Cerebellar cortex (tissue), 1 donor: ENCODE results near the gene DUSP22.

Source experiments
- DNase-seq: peaks from one replicate; pipeline ENCODE4 v3.0.0-alpha.2; 2015; ENCODE audit warnings: low spot score

Gene DUSP22

DNA sequence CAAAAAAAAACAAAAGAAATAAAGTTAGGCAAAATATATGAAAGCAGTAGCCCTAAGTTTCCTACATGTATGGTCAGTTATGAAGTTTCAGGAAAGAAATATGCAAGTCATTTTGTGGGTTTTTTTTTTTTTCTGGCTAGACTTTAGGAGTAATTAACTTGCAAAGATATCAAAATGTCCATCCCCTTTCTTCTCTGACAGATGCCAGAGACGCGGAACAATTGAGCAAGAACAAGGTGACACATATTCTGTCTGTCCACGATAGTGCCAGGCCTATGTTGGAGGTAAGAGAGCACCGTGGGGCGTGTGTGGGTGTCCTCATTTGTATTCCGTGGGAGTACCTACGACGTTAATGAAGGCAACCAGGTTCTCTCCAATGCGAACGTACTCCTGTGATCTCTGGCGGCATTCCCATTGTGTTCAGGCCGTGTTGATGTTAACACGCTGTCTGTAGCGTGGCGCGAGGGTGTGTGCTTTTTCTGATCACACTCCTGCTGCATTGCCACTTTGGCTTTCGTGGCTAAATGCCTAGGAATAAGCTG, 19.5 kb downstream of the DUSP22 start:
- DNase-seq: no peak

DNA sequence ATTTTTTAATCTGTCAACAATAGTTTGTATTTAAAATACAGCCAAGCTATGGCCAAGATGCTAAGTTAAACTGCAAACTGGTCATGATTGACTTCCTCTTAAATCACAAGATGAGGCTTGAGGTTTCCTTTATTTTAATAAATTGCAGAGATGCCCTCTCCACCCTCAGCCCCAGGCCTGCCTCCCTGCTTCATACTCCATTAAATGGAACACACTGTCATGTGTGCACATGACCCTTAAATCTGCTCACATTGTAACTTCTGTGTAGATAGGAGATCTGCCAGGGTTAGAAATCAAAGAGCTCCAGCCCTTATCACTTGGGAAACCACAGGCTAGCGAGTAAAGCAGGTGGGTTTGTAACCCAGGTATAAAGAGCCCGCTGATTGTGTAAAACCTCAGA, 20.8 kb downstream of the DUSP22 start:
- no peak for DNase-seq

DNA sequence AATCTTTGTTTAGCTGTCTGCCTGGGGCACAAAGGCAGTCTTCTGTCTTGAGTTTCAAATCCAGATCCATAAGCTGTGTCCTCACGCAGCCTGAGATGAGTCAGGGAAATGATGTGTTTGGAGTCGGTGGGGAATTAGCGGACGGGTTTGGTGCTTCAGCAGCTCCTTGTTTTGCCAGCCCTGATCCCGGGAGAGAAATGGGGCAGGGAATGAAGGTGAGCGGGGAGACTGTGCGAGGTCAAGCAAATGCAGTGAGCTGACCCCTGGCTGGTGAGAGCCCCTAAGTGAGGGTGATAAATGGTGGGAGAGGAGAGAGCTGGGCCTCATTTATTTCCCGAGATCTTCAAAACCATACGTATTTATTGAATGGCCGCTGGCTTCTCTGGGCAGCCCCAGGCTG, 21.6 kb downstream of the DUSP22 start:
- no peak for DNase-seq

DNA sequence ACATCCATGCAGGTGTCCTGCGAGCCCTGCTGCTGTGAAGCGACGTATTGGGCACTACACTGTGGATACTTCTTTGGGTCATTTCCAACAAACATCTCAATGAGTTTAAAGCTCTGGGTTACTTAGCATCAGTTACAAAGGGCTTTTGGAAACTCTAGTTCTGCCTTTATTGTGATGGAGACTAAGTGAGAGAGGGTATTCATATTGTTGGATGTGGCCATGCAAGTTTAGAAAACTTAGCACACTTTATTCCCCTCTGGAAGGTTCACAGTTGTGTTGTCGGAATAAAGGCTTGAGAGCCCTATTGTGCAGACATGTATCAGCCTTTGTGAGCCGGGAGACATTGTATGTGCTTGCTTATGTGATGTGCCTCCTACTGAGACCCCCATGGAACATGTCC, 22.1 kb downstream of the DUSP22 start:
- DNase-seq: no peak

DNA sequence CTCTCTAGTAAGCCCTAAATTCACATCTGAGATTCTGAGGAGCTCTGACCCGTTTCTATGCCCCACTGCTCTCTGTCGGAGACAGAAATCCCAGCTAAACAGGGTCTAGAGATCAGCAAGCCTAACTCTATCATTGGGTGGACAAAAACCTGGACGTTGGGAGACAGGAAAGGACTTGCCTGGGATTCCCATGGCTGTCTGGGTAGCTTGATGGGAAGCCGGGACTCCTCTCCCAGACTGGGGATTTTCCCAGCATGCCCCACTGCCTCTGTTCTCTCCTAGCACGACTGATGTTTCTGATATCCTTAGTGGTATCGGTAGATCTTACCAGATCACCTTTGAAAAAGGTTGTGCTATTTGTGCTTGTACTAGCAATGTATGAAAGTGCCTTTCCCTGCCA, 22.9 kb downstream of the DUSP22 start:
- no peak for DNase-seq

DNA sequence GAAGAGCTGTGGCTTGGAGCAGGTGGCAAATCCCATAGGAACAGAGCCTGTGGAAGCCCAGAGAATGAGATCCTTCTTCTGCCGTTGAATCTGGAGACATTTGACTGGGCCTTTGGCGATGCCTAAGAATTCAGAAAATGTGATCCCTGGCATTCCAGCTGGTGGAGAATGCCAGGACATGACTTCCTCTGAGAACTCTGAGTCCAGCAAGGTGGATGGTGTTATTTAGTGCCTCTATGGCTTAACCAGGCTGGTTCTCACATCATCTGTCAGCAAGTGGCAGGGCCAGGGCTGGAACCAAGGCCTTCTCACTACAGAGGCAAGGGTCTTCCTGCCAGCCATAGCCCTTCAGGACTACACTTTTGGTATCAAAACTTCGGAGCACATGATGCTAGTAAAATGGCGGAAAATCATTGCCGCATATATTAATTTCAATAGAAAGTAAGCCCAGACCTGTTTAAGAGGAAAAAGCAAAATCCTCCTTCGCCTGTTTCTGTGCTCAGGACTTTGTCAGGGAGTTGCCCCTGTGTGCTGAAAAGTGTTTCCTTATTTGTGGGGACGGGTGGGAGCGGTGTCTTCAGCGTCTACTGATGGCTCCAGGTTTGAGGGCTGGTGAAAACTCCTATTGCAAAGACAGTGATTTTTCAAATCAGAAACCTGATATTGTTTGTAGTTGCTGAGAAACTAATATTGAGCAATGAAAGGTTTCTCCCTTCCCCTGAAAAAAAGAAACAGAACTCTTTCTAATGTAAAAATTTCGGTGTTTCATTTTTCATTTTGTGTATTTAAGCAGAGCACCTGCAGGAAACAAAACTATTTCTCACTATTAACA, 23.9 kb downstream of the DUSP22 start:
- no peak for DNase-seq

DNA sequence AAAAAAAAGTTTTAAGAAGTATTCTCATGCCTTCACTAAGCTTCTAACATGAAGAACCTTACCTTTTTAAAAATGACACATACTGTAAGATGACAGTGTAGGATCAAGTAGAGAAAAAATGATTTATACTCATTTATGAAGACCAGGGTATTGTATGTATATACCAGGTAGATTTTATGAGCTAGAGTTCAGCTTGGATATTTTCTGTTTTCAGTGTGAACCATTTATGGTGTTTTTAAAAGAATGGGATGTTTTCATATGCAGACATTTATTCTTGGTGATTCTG, 24.4 kb downstream of the DUSP22 start:
- DNase-seq: no peak

DNA sequence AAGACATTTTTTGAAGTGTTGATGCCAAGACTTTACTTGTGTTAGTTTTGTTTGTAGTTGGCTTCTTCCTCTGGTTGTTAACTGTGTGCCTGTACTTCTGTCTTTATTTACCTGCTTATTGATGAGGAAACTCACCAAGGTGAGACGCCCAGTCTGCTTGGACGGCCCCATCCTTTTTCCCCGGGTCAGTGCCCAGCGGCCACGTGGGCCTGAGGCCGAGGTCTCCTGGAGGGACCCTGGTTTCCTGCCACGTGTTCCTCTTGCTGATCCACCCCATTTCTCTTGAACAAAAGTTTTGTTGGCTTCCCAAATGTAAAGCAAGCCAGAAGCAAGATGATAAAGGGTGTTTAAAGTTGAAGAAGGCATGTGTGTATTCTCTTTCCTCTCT, 24.8 kb downstream of the DUSP22 start:
- DNase-seq: no peak

DNA sequence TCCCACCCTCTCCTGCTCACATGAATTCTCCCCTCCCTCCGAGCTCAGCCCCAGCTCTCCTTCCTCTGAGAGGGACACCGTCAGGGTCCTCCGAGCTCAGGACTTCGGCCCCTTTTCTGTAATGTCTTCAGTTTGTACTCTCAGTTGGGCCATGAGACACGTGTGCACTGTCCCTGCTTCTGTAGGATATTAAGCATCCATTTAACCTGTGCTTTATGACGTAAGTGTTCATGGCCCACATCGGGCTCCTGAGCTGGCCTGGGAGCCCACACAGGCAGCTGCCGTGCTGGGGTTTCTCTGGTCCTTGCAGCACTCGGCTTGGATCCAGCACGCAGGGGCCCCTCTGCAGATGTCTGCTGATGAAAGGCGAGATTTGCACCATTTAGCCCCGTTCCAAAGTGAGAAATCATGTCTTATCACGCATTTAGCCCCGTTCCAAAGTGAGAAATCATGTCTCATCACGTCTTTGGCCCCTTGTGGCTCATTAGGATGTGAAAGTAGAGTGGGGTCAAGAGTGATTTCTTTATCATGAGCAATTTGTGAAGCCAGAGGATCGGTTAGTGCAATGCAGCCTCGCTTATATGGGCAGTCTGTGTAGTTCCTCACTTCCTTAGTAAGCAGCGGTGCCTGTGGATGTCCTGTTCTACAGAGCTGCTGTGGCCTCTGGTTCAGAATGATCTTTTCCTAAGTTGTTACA, 25.3 kb downstream of the DUSP22 start:
- no peak for DNase-seq

DNA sequence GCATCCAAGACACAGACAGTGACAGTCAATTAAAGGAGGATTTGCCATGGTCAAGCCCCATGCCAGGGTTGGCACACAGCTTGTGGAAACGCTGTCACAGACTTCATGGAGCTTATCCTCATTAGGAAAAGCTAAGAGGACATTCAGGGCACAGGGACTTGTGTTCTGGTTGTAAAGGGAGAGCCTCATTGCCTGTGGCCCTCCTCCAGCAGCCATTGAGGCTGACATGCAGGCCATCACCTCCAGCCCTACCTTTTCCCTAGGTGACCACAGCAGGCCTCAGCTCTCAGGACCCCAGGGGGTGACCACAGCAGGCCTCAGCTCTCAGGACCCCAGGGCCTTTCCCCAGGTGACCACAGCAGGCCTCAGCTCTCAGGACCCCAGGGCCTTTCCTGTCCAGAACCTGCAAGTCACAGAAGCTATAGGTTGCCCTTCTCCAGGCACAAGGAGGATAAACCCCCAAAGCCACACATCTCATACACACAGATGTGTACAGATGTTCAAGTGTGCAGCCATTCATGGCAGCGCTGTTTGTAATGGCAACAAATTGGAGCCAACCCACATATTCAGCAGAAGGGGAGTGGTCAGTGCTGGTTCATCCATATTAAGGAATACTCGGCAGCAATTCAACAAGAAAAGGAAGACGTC, 26.1 kb downstream of the DUSP22 start:
- DNase-seq: no peak

DNA sequence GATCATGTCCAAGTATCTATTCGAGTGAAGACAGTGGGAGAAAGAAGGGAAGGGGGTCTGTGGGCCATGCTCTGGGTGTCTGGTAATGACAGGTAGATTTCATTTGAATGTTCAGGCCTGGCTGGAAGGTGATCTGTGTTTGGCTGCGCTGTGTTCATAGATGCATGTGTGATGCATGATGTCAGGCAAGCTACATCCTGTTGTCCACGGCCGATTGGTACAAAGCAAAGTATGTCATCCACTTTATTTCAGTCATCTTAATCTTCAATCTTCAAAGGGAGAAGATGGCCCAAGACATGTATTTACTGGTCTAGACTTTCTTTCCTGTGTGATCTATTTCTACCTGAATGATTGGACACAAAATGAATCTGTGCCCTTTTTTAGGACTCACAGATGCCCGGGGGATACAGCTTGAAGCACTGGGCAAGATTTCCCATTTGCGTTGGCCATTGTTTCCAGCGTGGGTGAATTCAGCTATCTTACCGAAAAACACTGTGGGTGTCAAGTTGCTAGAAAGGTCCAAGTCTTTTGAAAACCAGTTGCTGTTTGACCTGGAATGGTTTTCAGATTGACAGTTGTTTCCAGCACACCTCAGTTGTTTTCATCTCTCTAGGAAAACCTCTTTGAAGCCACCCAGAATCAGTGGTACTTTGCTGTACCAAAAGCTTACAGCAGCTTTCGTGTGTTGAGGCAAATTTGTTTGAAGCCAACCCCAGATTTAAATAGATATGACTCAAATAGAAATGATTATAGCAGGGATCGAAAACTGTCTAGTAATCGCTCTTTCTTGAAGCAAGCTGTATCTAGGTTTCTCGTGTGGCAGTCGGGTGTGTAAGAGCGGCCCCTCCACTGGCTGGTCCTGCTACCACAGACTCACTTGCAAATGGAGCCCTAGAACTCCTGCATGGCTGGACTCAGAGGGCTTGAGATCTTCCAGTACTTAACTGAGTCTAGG, 27.2 kb downstream of the DUSP22 start:
- DNase-seq: no peak

DNA sequence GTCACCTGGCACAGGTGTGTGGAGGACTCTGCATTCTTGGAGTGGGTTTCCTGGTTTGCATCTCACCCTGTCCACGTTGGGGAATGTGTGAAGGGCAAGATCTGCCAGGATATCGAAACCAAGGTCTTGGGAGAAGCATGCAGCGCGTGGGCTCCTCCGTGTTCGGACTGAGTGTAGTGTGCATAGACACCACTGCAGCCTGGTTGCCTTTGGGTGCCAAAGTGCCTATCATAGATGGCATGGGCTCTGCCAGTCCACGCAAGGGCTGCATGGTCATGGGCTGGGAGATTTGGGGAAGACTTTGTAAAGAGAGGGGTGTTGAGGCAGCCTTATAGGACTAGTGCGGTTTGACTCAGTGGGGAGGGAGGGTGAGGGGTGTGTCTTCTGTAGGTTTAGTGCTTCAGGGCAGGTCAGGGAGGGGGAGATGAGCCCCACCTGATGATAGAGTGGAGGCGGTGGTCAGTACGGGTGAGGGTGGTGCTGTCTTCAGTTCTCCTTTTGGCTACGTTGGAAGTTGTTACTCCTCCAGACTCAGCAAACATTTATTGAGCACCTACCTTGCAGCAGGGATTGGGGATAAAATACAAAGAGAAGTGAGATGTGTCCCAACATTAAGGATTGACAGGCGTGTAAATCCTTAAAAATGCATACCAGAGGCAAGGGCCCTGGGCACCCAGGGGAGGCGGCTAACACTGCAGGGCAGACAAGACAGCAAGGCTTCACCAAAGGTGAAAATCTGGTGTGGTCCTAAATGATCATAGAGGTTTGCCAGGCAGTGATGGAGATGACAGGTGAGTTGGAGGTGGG, 28.3 kb downstream of the DUSP22 start:
- DNase-seq: no peak

DNA sequence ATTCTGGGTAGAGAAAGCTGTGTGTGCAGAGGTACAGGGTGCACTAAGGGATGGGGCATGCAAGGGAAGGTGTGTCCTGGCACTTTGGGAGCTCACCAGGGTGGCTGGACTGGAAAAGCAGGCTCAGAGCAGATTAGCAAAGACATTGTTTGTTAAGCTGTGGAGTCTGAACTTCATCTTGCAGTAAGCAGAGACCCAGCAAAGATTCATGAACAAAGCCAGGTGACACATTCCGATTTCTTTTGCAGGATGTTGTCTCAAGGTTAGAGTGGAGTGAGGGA, 28.8 kb downstream of the DUSP22 start:
- no peak for DNase-seq

DNA sequence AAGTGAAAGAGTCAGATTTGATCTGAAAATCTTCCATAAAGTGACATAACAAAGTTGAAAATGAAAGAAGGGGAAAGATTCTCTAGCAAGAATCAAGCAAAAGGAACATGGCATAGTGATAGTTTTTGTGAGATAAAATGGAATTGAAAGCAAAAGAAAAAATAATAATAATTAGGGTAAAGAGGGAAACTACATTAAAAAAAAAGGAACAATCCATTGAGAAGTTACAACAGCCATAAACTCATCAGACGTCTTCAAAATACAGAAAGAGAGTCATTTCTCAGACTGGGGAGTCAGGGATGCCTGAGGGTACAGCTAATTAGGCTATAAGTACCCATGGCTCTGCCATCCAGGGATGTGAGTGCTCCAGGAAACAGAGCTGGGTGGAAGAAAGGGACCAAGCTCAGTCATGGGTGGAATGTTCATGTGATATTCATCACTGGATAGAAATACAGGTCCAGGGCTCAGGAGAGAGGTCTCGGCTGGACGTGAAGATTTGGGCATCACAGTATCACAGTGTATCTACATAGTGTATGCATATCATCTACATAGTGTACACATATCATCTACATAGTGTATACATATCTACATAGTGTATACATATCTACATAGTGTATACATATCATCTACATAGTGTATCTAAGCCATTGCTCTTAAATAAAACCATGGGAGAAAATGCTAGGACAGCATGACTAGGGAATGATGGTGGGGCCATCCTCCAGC, 29.4 kb downstream of the DUSP22 start:
- no peak for DNase-seq

DNA sequence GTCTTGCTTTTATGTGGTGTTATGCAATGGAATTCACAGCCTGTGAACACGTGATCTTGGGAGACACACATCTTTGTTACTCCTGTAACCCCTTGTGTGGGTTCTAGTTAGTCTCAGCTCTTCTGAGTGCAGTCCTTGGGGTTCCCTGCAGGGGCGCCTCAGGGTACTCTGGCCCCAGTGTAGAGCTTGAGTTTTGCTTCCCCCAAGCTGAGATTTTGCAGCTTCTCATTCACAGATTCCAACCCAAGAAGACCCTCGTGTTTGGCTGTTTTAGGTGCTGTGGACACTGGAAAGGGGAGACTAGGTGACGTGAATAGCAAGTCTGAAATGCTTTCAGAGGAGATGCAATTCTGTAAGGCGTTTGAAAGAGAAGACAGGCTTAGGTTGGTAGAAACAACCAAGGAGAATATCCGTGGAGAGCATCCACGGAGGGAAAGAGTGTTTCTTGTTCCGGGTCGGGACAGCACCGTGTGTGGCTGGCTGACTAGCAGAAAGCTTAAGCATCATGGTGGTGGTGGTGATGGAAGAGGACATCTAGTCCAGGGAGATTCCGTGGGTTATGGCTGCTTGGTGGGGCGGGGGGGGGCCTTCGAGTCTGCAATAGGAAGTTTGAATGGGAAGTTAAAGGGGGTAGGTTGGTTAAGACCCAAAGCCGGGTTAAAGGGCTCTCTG, 30.1 kb downstream of the DUSP22 start:
- DNase-seq: no peak

DNA sequence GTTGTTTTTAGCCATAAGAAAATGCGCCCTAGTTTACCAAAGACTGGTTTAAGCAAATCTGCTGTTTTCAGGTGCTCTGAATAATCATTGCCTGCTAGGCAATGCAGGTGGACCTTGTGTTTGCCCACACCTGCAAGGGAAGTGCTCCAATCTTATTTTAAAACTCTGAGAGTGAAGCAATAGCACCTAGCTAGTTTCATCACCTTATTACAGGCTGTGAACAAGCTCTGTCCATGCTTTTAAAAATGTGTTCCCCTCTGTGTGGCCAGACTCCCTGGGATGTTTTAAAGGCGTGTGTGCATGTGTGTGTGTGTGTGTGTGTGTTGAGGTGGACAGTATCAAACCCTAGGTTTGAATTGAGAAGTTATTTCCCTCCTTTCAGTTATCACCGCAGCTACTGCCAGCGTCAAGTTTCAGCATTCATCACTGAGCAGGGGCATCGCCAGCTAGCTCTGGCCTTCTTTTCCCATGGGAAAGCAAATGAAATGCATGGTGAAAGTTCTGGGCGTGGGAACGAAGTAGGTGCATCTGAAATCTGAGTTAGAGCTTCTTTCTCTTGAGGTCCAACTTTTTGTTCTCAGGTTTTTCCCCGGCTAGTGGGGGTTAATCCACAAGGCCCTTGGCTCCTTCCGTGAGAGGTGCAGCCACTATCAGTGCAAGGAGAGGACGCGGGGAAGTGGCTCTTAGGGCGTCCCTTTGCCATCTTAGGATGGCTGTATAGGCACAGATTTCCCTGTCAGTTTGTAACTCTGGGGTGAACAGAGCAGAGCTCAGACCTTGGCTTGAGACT, 30.8 kb downstream of the DUSP22 start:
- no peak for DNase-seq

DNA sequence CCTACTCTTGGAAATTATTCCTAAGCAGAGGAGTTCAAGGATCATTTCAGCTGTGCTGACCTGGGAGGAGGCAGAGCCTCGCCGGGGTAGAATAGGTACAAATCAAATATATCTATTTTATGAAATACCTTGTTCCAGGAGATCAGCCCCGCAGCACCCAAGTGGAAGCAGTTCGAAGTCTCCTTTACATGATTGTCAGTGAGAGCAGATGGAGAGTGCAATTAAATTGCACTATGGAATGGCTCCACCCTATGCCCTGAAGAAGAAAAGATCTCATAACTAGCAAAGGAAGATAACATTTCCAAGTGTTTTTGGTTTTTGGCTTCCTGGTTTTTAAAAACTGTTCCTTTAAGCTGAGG, 31.4 kb downstream of the DUSP22 start:
- no peak for DNase-seq

DNA sequence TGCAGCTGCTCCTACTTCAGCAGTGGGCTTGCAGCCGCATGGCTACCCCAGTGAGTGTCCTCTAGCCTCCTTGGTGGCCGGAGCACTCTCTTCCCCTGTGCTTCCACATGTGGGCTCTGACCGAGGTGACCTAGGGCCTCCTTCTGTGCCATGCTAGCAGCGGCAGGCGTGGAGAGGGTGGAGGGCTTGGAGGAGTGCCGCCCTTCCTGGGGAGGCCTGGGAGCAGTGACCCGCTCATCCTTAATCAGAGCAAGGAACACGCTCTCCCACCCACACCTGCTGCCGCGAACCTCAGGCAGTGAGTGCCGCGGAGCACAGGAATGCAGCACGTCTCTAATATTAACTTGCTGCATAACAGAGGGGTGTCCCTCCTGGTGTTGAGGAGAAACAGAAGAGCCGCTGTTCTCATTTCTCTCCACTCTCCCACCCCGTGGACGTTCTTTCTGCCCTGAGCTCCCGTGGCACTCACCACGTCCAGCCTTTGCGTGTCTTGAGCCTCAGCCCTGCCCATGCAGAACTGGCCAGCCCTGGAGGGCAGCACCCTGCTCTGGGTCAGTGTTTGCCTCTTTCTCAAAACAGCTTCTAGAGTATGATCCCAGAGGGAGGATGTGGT, 31.9 kb downstream of the DUSP22 start:
- DNase-seq: no peak

DNA sequence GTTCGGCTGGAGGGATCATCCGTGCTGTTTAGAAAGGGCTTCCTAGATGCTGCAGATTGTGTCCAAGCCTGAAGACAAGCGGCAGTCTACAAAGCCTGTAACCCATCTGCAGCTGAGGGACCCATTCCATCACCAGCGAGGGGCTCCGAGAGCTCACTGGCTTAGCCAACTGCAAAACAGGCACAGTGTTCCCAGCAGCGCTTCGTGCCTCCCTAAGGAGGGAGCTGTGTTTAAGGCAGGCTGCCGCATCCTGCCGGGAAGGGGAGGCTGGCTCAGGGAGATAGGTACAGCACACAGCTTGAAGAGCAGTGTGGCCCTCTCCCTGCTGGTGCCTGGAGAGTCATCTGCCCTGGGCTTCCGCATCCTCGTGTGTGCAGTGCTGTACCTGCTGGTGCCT, 32.4 kb downstream of the DUSP22 start:
- no peak for DNase-seq
